Heart left ventricle (tissue), 16 donors: ENCODE measurements around the gene PDGFD. TPM values are rescaled to one million over a fixed set of nuclear protein-coding genes. Genes with fewer than 3 reads are reported as not detected.
A peak's percentile ranks its signal among the peaks of the same experiment; 100 is the strongest.

Experiments used
- ATAC-seq, 4 donors: fragments of 200-7000 bp; cut with Tn5 transposase; one replicate each; pipeline ENCODE4 v1.9.1; 2020 to 2022; ENCODE audit warnings: moderate library complexity in 4 of 4, mild to moderate bottlenecking in 3 of 4, moderate number of reproducible peaks in 1 of 4
- DNase-seq, 5 donors: peaks; one replicate each; pipeline ENCODE4 v3.0.0-alpha.2; 2020
- H3K27ac ChIP-seq, 12 donors: fragments of 200-600 bp; sonication (generic) in 4 of 12; one replicate each; pipeline versions ENCODE4 v1.5.0 to v1.8.0; 2016 to 2022; ENCODE audit warnings: mild to moderate bottlenecking in 2 of 12
- H3K27me3 ChIP-seq, 9 donors: fragments of 200-600 bp; sonication (generic) in 2 of 9; one replicate each; pipeline versions ENCODE4 v1.5.1 to v1.8.0; 2016 to 2022; ENCODE audit warnings: mild to moderate bottlenecking in 3 of 9
- H3K36me3 ChIP-seq, 9 donors: fragments of 200-600 bp; sonication (generic) in 2 of 9; one replicate each; pipeline versions ENCODE4 v1.5.0 to v1.8.0; 2018 to 2022; ENCODE audit warnings: mild to moderate bottlenecking in 2 of 9
- H3K4me1 ChIP-seq, 12 donors: fragments of 200-600 bp; sonication (generic) in 4 of 12; one replicate each; pipeline versions ENCODE4 v1.5.0 to v1.8.0; 2016 to 2022; ENCODE audit warnings: mild to moderate bottlenecking in 3 of 12
- H3K4me3 ChIP-seq, 12 donors: fragments of 200-600 bp; sonication (generic) in 4 of 12; one replicate each; pipeline versions ENCODE4 v1.5.0 to v1.8.0; 2017 to 2022; ENCODE audit warnings: mild to moderate bottlenecking in 9 of 12, moderate library complexity in 4 of 12
- H3K9me3 ChIP-seq, 12 donors: fragments of 200-600 bp; sonication (generic) in 4 of 12; one replicate each; pipeline versions ENCODE4 v1.5.0 to v1.8.0; 2016 to 2022; ENCODE audit warnings: mild to moderate bottlenecking in 1 of 12
- POLR2A ChIP-seq, 2 donors: fragments of 450-650 bp; IDR thresholded peaks; one replicate each; pipeline ENCODE4 v1.6.1; 2017; ENCODE audit warnings: antibody characterized with exemption in 2 of 2, mild to moderate bottlenecking in 2 of 2, moderate library complexity in 2 of 2
- WGBS, 4 donors: extraction: QIAGEN DNeasy Blood & Tissue Kit in 2 of 4; methylation state at CpG; one replicate each; pipeline versions ENCODE4 v1.1.5 to v1.1.7; 2013 to 2018; 5-methylcytosine and 5-hydroxymethylcytosine counted together
- intact Hi-C, 10 donors: fragments of 100-400 bp; cut with DNase I; formaldehyde crosslinking; loops; one replicate each; pipeline versions ENCODE4 v1.11.1 to v1.14.2; 2022
- polyA plus RNA-seq, 2 donors: library from polyadenylated mRNA; stranded (reverse); fragments of 200-250 nt; gene quantifications; one replicate each; pipeline ENCODE4 v1.2.3, GENCODE V29; 2013
- total RNA-seq, 9 donors: library from RNA; depleted of rRNA in 2 of 9; stranded (reverse); fragments of >200 nt in 2 of 9; fragmentation: NEBNext Ultra II Directional in 3 of 9; extraction: Animal tissue kit (Norgen Biotek cat#: 25700) in 3 of 9; gene quantifications; one replicate each; pipeline versions ENCODE4 v1.1.0 to v1.2.4, GENCODE V29; 2016 to 2023
- TF ChIP-seq, protein P1 (sequence below), 12 donors: fragments of 200-600 bp; sonication (generic) in 4 of 12; IDR thresholded peaks; one replicate each; pipeline versions ENCODE4 v1.5.0 to v1.8.0; 2018 to 2022; ENCODE audit warnings: antibody characterized with exemption in 12 of 12, mild to moderate bottlenecking in 5 of 12
- donor health status: ischemic (EF 13 %, LVEDD 7.1; RV severe dilation, severe dysfunction).
- donor health status: healthy with polysubstance abuse.
- donor health status: DM: no; HTN: yes; CAD: no.
- donor health status: DM: no; HTN: no; CAD: no.
- donor health status: ischemic (EF 25% LVEDD 6.9; RV normal size, moderate dysfunction).
- donor health status: ischemic (EF 25% LVEDD 5.7; RV mildly dilated, moderate dysfunction).
- donor health status: healthy.
- donor health status: DM: yes; HTN: yes; CAD: no.
- donor health status: ischemic (EF 35%, LVEDD 5.7; RV mildly dilated, moderate dysfunction).
- donor health status: nonischemic (EF 11% LVEDD 7.7; RV severe dilation, severe dysfunction).
- donor health status: DM: yes; HTN: yes; CAD: no.
- donor health status: PGD.
- donor health status: ischemic (EF 29% LVEDD 5.4; RV normal size, mild dysfunction).
- donor health status: nonischemic (EF 23%, LVEDD 6.1; RV moderate dilation, normal function).

Gene PDGFD
- total and polyA plus RNA-seq, 11 donors = 3.6 to 24.6 (median 15.3) TPM

DNA sequence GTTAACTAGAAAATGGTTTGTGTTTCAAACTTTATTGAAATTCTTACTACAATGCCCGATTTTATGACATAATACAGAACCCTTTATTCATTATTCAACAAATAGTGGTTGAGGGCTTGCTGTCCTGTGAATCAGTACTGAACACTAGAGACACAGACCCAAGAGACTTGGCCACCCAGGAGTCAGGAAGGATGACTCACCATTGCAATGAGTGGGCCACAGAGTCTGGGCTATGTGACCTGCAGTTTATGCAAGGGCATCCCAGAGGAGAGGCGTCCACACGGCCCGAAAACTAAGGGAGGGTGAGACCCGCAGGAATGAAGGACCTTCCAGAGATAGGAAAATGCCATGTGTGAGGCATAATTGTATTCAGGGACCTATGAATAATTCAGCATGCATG, 271.3 kb downstream of the PDGFD start:
- no peak overlapping the region for H3K27ac ChIP-seq
- H3K4me3 ChIP-seq = no peak overlapping the region
- WGBS, 4 donors = 64 to 80% (median 76%) methylated on average over 5 of the region's 5 CpGs
- H3K4me1 ChIP-seq = peaks cover 0 to 10% (median 0%) of the 10 kb centered on the region in 12 donors
- ATAC-seq = no peak
- no peaks in the 10 kb centered on the region for H3K36me3 ChIP-seq
- DNase-seq = peak in 1 of 5 donors; percentile 28
- peaks cover 0 to 13% (median 2%) of the 10 kb centered on the region in 12 donors for H3K9me3 ChIP-seq
- intact Hi-C loops = no loop called here
- TF ChIP-seq, protein P1, sequence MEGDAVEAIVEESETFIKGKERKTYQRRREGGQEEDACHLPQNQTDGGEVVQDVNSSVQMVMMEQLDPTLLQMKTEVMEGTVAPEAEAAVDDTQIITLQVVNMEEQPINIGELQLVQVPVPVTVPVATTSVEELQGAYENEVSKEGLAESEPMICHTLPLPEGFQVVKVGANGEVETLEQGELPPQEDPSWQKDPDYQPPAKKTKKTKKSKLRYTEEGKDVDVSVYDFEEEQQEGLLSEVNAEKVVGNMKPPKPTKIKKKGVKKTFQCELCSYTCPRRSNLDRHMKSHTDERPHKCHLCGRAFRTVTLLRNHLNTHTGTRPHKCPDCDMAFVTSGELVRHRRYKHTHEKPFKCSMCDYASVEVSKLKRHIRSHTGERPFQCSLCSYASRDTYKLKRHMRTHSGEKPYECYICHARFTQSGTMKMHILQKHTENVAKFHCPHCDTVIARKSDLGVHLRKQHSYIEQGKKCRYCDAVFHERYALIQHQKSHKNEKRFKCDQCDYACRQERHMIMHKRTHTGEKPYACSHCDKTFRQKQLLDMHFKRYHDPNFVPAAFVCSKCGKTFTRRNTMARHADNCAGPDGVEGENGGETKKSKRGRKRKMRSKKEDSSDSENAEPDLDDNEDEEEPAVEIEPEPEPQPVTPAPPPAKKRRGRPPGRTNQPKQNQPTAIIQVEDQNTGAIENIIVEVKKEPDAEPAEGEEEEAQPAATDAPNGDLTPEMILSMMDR (IDR thresholded peaks at IDR 0.05) = no peak
- TF ChIP-seq POLR2A (IDR thresholded peaks at IDR 0.05) = no peak
- H3K27me3 ChIP-seq = no peaks in the 10 kb centered on the region

GRCh38 chr11:103890654-103891053, 273.3 kb downstream of the PDGFD start:
- Histone ChIP-seq H3K4me1 (peaks cover 0 to 5% (median 0%) of the 10 kb centered on the region in 12 donors), H3K27ac (no peak overlapping the region), H3K4me3 (no peak overlapping the region), H3K9me3 (peaks cover 0 to 13% (median 2%) of the 10 kb centered on the region in 12 donors), H3K36me3 (no peaks in the 10 kb centered on the region), H3K27me3 (no peaks in the 10 kb centered on the region)
- WGBS, 4 donors = 93 to 96% (median 95%) methylated on average over 1 of the region's 1 CpG
- intact Hi-C loops = no loop called here
- DNase-seq (no peak), ATAC-seq (no peak)
- TF ChIP-seq, protein P1 (IDR thresholded peaks at IDR 0.05) = no peak
- no peak for TF ChIP-seq POLR2A (IDR thresholded peaks at IDR 0.05)

GRCh38 chr11:103889679-103890078, 274.3 kb downstream of the PDGFD start:
- H3K27me3 ChIP-seq = no peaks in the 10 kb centered on the region
- ATAC-seq (no peak), DNase-seq (no peak)
- intact Hi-C loops = loop anchor here in 1 of 10 donors (5.0 kb wide), 1 partner anchor 52 kb away; no protein-coding TSS in a partner anchor
- peaks cover 0 to 13% (median 2%) of the 10 kb centered on the region in 12 donors for H3K9me3 ChIP-seq
- no peak overlapping the region for H3K27ac ChIP-seq
- peaks cover 0 to 5% (median 0%) of the 10 kb centered on the region in 12 donors for H3K4me1 ChIP-seq
- H3K4me3 ChIP-seq = no peak overlapping the region
- H3K36me3 ChIP-seq = no peaks in the 10 kb centered on the region
- TF ChIP-seq, protein P1 (IDR thresholded peaks at IDR 0.05) = no peak
- no peak for TF ChIP-seq POLR2A (IDR thresholded peaks at IDR 0.05)

DNA sequence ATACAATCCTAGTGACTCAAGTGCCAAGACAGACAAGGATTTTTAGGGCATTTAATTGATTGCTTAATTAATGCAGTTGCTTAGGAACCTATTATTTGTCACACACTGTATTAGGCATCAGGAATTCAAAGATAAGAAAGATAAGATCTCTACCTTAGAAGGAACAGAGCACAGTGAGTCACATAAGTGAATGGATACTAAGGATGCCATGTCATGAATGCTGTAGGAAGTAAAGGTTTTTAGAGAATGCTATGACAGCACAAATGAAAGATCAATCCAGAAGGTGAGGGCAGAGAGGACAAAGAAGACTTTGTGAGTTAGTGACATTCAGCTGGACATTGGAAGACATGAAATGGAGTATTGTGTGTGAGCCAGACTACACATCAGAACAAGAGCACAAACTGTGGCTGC, 275.4 kb downstream of the PDGFD start:
- H3K27ac ChIP-seq = no peak overlapping the region
- H3K4me3 ChIP-seq = no peak overlapping the region
- no peaks in the 10 kb centered on the region for H3K36me3 ChIP-seq
- no peak for DNase-seq
- H3K4me1 ChIP-seq = peaks cover 0 to 5% (median 0%) of the 10 kb centered on the region in 12 donors
- no peaks in the 10 kb centered on the region for H3K27me3 ChIP-seq
- peaks cover 0 to 13% (median 2%) of the 10 kb centered on the region in 12 donors for H3K9me3 ChIP-seq
- intact Hi-C loops = loop anchor here in 1 of 10 donors (5.0 kb wide), 1 partner anchor 51 kb away; no protein-coding TSS in a partner anchor
- ATAC-seq = no peak
- no peak for TF ChIP-seq POLR2A (IDR thresholded peaks at IDR 0.05)
- TF ChIP-seq, protein P1 (IDR thresholded peaks at IDR 0.05) = no peak
